Measurements from ENCODE around the gene TTC31. TPM values are rescaled to one million over a fixed set of nuclear protein-coding genes. Genes with fewer than 3 reads are reported as not detected.

TTC31 gene
- total RNA-seq, 1 donor from 2014 or later, result 7.7 TPM

GRCh38 chr2:74516650-74517049 lies 33.8 kb downstream of the TTC31 start:
- no peak for DNase-seq (ENCODE audit: low spot score in 2 of 2)
- no peak for FAIRE-seq

- DNase-seq (ENCODE audit: low spot score in 2 of 2) (no peak), FAIRE-seq (no peak)
Measured at GRCh38 chr2:74522516-74522915, 39.6 kb downstream of the TTC31 start.

GRCh38 chr2:74524005-74524404 lies 41.1 kb downstream of the TTC31 start:
- FAIRE-seq (no peak), DNase-seq (ENCODE audit: low spot score in 2 of 2) (no peak)

GRCh38 chr2:74524955-74525716 lies 42.3 kb downstream of the TTC31 start:
- DNase-seq (ENCODE audit: low spot score in 2 of 2) (no peak), FAIRE-seq (no peak)

GRCh38 chr2:74525717-74526648 lies 43.1 kb downstream of the TTC31 start, which contains the start of gene DQX1:
Gene DQX1, minus strand, starts transcription at chr2:74526231. Its CDS starts 502 bp downstream, at chr2:74525729.
- no peak for FAIRE-seq

GRCh38 chr2:74526649-74527230 lies 43.9 kb downstream of the TTC31 start:
- FAIRE-seq (no peak), DNase-seq (ENCODE audit: low spot score in 2 of 2) (no peak)

More at GRCh38 chr2:74525717-74526648, 43.1 kb downstream of the TTC31 start, which contains the start of gene DQX1:
- DNase-seq (ENCODE audit: low spot score in 2 of 2), result no peak

- FAIRE-seq (no peak), DNase-seq (ENCODE audit: low spot score in 2 of 2) (no peak)
Measured at GRCh38 chr2:74527741-74528140, 44.9 kb downstream of the TTC31 start.

GRCh38 chr2:74528600-74529356 lies 45.9 kb downstream of the TTC31 start:
- FAIRE-seq, result no peak
- no peak for DNase-seq (ENCODE audit: low spot score in 2 of 2)

- DNase-seq (ENCODE audit: low spot score in 2 of 2) (peak; percentile 99), FAIRE-seq (no peak)
Measured at GRCh38 chr2:74529357-74530238, 46.7 kb downstream of the TTC31 start, which contains the start of the genes AUP1 and HTRA2. Gene AUP1, minus strand, starts transcription at chr2:74529706. Its CDS starts 77 bp downstream, at chr2:74529629. Gene HTRA2, plus strand, starts transcription at chr2:74529933. Its CDS starts 74 bp downstream, at chr2:74530007.

- DNase-seq (ENCODE audit: low spot score in 2 of 2), result peak in 1 of 2 donors; percentile 58
- no peak for FAIRE-seq
Measured at GRCh38 chr2:74530239-74531187, 47.6 kb downstream of the TTC31 start.

GRCh38 chr2:74531666-74532065 lies 48.8 kb downstream of the TTC31 start:
- DNase-seq (ENCODE audit: low spot score in 2 of 2) (no peak), FAIRE-seq (no peak)

GRCh38 chr2:74532222-74532621 lies 49.3 kb downstream of the TTC31 start:
- FAIRE-seq (no peak), DNase-seq (ENCODE audit: low spot score in 2 of 2) (no peak)

- DNase-seq (ENCODE audit: low spot score in 2 of 2), result no peak
- FAIRE-seq, result no peak
Measured at GRCh38 chr2:74533464-74533863, 50.6 kb downstream of the TTC31 start.

GRCh38 chr2:74534411-74534810 lies 51.5 kb downstream of the TTC31 start:
- DNase-seq (ENCODE audit: low spot score in 2 of 2) (no peak), FAIRE-seq (no peak)

- FAIRE-seq, result no peak
Measured at GRCh38 chr2:74535440-74535965, 52.6 kb downstream of the TTC31 start.

GRCh38 chr2:74536166-74536950 lies 53.5 kb downstream of the TTC31 start:
- no peak for FAIRE-seq
- DNase-seq (ENCODE audit: low spot score in 2 of 2), result no peak

More at GRCh38 chr2:74535440-74535965, 52.6 kb downstream of the TTC31 start:
- DNase-seq (ENCODE audit: low spot score in 2 of 2), result no peak

GRCh38 chr2:74537140-74537539 lies 54.3 kb downstream of the TTC31 start:
- FAIRE-seq (no peak), DNase-seq (ENCODE audit: low spot score in 2 of 2) (no peak)

Measured in frontal cortex (tissue), 4 donors.